Esophagus (tissue), 2 donors: ENCODE measurements around the gene RIMKLA. TPM values are rescaled to one million over a fixed set of nuclear protein-coding genes. Genes with fewer than 3 reads are reported as not detected.
A peak's percentile ranks its signal among the peaks of the same experiment; 100 is the strongest.

ENCODE experiments used
- H3K27ac ChIP-seq, 2 donors: one replicate each; pipeline ENCODE4 v1.5.1; 2013; ENCODE audit warnings: low read depth in 2 of 2, mild to moderate bottlenecking in 2 of 2, inconsistent platforms in 1 of 2, low read length in 1 of 2, moderate library complexity in 1 of 2
- H3K27me3 ChIP-seq, 2 donors: one replicate each; pipeline ENCODE4 v1.6.1; 2013; ENCODE audit warnings: low read length in 2 of 2, control low read depth in 1 of 2, mild to moderate bottlenecking in 1 of 2; ENCODE audit not compliant: insufficient read depth in 2 of 2, control insufficient read depth in 1 of 2
- H3K36me3 ChIP-seq, 2 donors: one replicate each; pipeline ENCODE4 v1.6.1; 2013; ENCODE audit warnings: low read length in 1 of 2; ENCODE audit not compliant: control insufficient read depth in 2 of 2, insufficient read depth in 2 of 2
- H3K4me1 ChIP-seq, 2 donors: one replicate each; pipeline ENCODE4 v1.6.1; 2013; ENCODE audit warnings: low read length in 1 of 2; ENCODE audit not compliant: control insufficient read depth in 2 of 2, insufficient read depth in 2 of 2
- H3K4me3 ChIP-seq, 2 donors: one replicate each; pipeline ENCODE4 v1.5.1; 2013; ENCODE audit warnings: low read length in 2 of 2, mild to moderate bottlenecking in 2 of 2, low read depth in 1 of 2, moderate library complexity in 1 of 2
- H3K9me3 ChIP-seq, 2 donors: one replicate each; pipeline ENCODE4 v1.6.1; 2013; ENCODE audit warnings: mild to moderate bottlenecking in 2 of 2, low read depth in 1 of 2, low read length in 1 of 2, moderate library complexity in 1 of 2; ENCODE audit not compliant: control insufficient read depth in 2 of 2, insufficient read depth in 1 of 2
- WGBS, 2 donors: extraction: QIAGEN DNeasy Blood & Tissue Kit; methylation state at CpG; one replicate each; pipeline ENCODE4 v1.1.7; 2013; 5-methylcytosine and 5-hydroxymethylcytosine counted together
- polyA plus RNA-seq, 2 donors: library from polyadenylated mRNA; stranded (reverse); fragments of 200-250 nt; gene quantifications; one replicate each; pipeline ENCODE4 v1.2.3, GENCODE V29; 2013
- donor health status: healthy with polysubstance abuse.
- donor health status: Bipolar disorder and iron deficiency.

Gene RIMKLA
- polyA plus RNA-seq, 2 donors = 0.06 to 0.12 TPM

DNA sequence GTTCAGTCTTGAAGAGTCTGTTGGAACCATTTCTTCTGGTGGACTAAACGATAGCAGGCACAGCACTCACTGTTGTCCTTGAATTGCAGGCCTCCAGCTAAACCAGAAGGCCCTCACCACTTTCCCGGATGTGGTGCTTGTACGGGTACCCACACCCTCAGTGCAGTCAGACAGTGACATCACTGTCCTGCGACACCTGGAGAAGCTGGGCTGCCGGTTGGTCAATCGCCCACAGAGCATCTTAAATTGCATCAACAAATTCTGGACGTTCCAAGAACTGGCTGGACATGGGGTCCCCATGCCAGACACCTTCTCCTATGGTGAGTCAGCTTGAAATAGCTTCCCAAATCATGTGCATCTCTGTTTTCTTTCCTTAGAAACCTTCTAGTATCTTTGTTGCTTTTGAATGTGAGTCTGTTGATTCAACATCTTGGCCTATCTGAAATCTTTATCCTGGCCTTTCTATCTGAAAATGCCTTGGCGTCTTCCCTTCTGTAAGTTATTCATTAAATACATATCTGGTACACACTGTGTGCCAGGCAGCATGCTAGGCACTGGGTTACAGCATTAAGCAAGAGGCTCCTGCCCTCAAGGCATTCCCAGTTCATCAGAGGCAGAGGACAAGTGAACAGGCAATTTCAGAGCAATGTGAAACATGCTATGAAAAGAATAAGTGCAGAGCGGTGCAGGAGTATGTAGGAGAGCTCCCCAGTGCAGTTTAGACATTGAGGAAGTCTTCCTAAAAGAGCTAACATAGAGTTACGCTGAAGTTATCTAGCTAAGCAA is 18.9 kb downstream of the RIMKLA start:
- no peak overlapping the region for H3K4me3 ChIP-seq
- H3K36me3 ChIP-seq = no peaks in the 10 kb centered on the region
- H3K9me3 ChIP-seq = no peaks in the 10 kb centered on the region
- no peaks in the 10 kb centered on the region for H3K4me1 ChIP-seq
- no peaks in the 10 kb centered on the region for H3K27me3 ChIP-seq
- H3K27ac ChIP-seq = no peak overlapping the region
- 83 to 90% methylated on average over 10 of the region's 10 CpGs for WGBS, 2 donors

GRCh38 chr1:42403880-42404400 is 23.3 kb downstream of the RIMKLA start:
- Histone ChIP-seq H3K36me3 (no peaks in the 10 kb centered on the region), H3K9me3 (no peaks in the 10 kb centered on the region), H3K4me3 (no peak overlapping the region), H3K4me1 (no peaks in the 10 kb centered on the region), H3K27ac (no peak overlapping the region), H3K27me3 (no peaks in the 10 kb centered on the region)
- 98 to 100% methylated on average over 1 of the region's 1 CpG for WGBS, 2 donors

- no peak overlapping the region for H3K4me3 ChIP-seq
- H3K27me3 ChIP-seq = no peaks in the 10 kb centered on the region
- H3K9me3 ChIP-seq = no peaks in the 10 kb centered on the region
- H3K36me3 ChIP-seq = no peaks in the 10 kb centered on the region
- peaks cover 0 to 3% of the 10 kb centered on the region in 2 donors for H3K4me1 ChIP-seq
- WGBS, 2 donors = 90% methylated on average over 17 of the region's 17 CpGs
- no peak overlapping the region for H3K27ac ChIP-seq
Measured at GRCh38 chr1:42414551-42415496, 34.2 kb downstream of the RIMKLA start.

DNA sequence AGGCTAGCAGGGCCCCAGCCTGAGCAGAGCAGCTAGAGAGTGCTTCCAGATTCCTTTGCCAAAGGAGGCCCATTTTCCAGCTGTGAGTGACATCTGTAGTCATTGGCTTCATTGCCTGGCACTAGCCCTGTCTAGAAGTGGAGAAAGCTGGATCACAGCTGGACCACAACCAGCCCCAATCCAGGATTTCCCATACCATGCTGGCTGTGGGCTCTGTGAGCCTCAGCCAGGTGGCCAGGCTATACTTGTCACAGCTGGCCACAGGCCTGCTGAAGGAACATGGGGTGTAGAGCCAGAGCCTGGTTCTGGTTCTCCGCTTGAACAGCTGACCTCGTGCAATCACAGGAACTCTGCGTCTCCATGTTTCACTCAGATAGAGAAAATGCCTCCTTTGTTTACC is 36.6 kb downstream of the RIMKLA start:
- 49 to 86% methylated on average over 3 of the region's 3 CpGs for WGBS, 2 donors
- Histone ChIP-seq H3K27ac (no peak overlapping the region), H3K4me3 (no peak overlapping the region), H3K27me3 (no peaks in the 10 kb centered on the region), H3K36me3 (no peaks in the 10 kb centered on the region), H3K9me3 (no peaks in the 10 kb centered on the region), H3K4me1 (peaks cover 0 to 3% of the 10 kb centered on the region in 2 donors)

DNA sequence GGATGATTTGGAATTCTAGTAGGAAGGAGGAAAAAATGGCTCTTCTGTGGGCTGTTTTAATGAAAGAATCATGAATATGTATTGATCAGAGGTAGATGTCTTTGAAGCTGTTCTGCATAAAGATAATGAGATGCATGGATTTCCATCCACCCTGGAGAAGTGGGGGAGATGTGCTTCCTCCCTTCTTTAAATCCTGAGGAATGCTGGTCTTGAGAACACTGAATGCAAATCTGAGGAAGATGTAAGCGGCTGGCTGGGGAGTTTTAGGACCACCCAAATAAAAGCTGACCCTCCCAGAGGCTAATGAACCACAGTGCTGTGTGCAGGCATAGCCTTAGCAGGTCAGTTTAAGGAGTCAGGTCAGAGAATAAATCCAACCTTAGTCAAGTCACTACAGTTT is 37.9 kb downstream of the RIMKLA start:
- no peak overlapping the region for H3K27ac ChIP-seq
- H3K4me3 ChIP-seq = no peak overlapping the region
- H3K9me3 ChIP-seq = no peaks in the 10 kb centered on the region
- 78 to 95% methylated on average over 1 of the region's 1 CpG for WGBS, 2 donors
- H3K36me3 ChIP-seq = no peaks in the 10 kb centered on the region
- H3K27me3 ChIP-seq = no peaks in the 10 kb centered on the region
- peaks cover 0 to 3% of the 10 kb centered on the region in 2 donors for H3K4me1 ChIP-seq

GRCh38 chr1:42419126-42419821 is 38.7 kb downstream of the RIMKLA start:
- peak overlapping the region in 1 of 2 donors; percentile 9 for H3K27ac ChIP-seq
- 50 to 69% methylated on average over 5 of the region's 5 CpGs for WGBS, 2 donors
- H3K4me1 ChIP-seq = peaks cover 0 to 3% of the 10 kb centered on the region in 2 donors
- no peaks in the 10 kb centered on the region for H3K9me3 ChIP-seq
- no peaks in the 10 kb centered on the region for H3K27me3 ChIP-seq
- no peaks in the 10 kb centered on the region for H3K36me3 ChIP-seq
- H3K4me3 ChIP-seq = no peak overlapping the region

GRCh38 chr1:42420121-42420520 is 39.5 kb downstream of the RIMKLA start:
- Histone ChIP-seq H3K4me1 (peaks cover 0 to 3% of the 10 kb centered on the region in 2 donors), H3K27ac (no peak overlapping the region), H3K27me3 (no peaks in the 10 kb centered on the region), H3K9me3 (no peaks in the 10 kb centered on the region), H3K4me3 (no peak overlapping the region), H3K36me3 (no peaks in the 10 kb centered on the region)
- 83 to 86% methylated on average over 7 of the region's 7 CpGs for WGBS, 2 donors

DNA sequence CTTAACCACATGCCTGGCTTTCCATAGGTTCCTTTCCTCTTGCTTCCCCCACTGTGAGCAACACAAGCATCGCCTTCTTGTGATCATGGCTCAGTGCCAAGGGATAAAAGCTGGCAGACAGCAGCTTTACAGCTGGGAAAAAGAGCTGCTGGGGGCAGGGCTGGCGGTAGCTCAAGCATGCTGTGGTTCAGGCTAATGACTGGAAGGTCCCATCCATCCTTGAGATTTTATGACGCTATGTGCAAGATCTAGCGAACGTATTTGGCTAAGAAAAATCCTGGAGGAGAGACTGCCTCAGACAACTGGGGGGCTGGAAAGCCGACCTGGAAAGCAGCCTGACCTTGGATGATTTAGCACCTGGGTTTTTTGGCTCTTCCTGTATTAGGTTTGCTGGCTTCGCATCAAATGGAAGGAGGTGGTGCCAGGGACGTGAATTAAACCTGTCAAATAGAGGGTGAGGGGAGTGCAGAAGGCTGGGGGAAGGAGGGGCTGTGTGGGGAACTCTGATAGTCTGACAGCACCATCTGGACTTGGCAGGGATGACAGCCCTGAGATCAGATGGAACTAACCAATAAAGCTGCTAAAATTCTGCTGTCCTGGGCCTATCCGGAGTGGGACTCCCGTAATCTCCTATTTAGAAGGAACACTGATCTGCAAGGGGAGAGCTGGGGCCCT is 40.5 kb downstream of the RIMKLA start:
- Histone ChIP-seq H3K36me3 (no peaks in the 10 kb centered on the region), H3K9me3 (no peaks in the 10 kb centered on the region), H3K4me1 (peaks cover 0 to 3% of the 10 kb centered on the region in 2 donors), H3K4me3 (no peak overlapping the region), H3K27me3 (no peaks in the 10 kb centered on the region), H3K27ac (no peak overlapping the region)
- WGBS, 2 donors = 14 to 15% methylated on average over 10 of the region's 10 CpGs

DNA sequence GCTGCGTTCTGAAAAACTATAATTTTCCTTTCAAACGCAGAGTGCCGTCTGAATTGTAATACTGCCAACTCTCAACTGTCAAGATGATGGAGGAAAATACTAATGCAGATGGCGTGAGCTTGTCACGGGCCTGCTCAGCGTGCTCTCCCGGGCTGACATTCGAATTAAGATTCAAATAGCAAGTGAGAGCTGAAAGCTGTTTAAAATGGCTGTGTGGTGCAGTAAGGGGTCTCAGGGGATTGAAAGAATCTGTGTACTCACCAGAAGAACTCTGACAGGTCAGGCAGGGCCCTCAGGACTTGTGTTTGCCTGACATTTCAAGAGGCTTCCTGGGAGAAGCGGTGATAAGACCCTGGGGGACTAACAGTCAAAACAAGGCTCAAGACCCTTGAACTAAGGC is 42.1 kb downstream of the RIMKLA start:
- Histone ChIP-seq H3K36me3 (no peaks in the 10 kb centered on the region), H3K4me3 (no peak overlapping the region), H3K27me3 (no peaks in the 10 kb centered on the region), H3K27ac (no peak overlapping the region), H3K9me3 (no peaks in the 10 kb centered on the region), H3K4me1 (peaks cover 0 to 3% of the 10 kb centered on the region in 2 donors)
- 72 to 75% methylated on average over 9 of the region's 9 CpGs for WGBS, 2 donors
